ENCODE data around the gene KLHL26.

KLHL26 gene

GRCh38 chr19:18606281-18607225, 30.3 kb upstream of the KLHL26 start, which contains the start of gene CRLF1:
TSS of gene CRLF1 (minus strand) at chr19:18606799. CDS start at chr19:18606656, 143 bp downstream.
- Histone ChIP-seq H2AFZ (ENCODE audit: low read depth, low read length) (no peak within 1 kb of the TSS), H3K27me3 (ENCODE audit: low read depth, low read length) (peaks cover 34% of the 10 kb centered on the region), H4K20me1 (ENCODE audit: insufficient read depth, low read length) (no peaks in the 10 kb centered on the region), H3K4me2 (ENCODE audit: low read length) (no peak within 1 kb of the TSS), H3K9me3 (ENCODE audit: insufficient read depth, low read length) (no peaks in the 10 kb centered on the region), H3K27ac (ENCODE audit: low read length) (no peak within 1 kb of the TSS), H3K36me3 (replicated peaks; ENCODE audit: low read depth, low read length) (no peaks in the 10 kb centered on the region), H3K9ac (ENCODE audit: low read length) (no peak within 1 kb of the TSS), H3K4me1 (ENCODE audit: low read length) (no peaks in the 10 kb centered on the region), H3K79me2 (ENCODE audit: low read length) (no peaks in the 10 kb centered on the region), H3K4me3 (ENCODE audit: low read length) (no peak within 1 kb of the TSS)
- TF ChIP-seq EZH2phosphoT487 (IDR thresholded peaks at IDR 0.05; ENCODE audit: low read depth): no peak

DNA sequence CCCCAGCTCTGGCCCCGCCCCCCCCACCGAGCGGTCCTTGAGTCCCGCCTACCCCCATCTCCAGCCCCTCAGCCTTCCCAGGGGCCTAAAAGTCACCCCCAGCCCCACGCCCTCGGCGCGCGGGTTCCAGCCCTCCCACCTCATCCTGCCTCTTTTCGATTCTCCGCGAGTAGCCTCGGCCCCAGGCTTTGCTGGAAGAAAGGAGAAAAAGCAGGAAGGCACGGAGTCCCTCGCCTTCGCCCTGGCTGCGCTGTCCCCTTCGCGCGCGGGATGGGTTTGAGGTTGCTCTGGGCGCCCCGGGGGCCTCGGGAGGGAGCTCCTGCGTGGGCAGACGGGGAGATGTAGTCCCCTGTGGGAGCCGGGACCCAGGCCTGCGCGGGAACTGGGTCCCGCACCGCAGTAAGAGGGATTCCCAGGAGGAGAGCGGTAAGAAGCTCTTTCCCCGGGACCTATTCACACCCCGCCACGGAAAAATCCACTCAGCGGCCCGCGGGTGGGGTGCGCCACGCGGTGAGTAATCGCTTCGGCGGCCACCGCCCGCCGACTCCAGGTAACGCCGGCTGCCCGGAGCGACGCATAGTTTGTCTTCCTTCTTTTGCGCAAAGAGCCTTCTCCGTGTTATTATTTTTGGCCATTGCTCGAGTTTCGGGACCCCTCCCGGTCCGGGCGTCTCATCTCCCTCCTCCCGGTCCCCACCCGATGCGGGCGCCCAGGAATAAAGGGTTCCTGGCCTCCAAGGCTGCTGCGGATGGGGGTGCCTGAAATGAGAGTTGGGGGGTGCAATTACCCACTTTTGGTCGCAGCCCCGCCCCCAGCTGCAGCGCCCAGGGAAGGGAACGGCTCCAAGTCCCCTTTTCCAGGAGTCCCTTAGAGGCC, 29.4 kb upstream of the KLHL26 start:
- no peaks in the 10 kb centered on the region for H3K4me1 ChIP-seq (ENCODE audit: low read length)
- H3K79me2 ChIP-seq (ENCODE audit: low read length): no peaks in the 10 kb centered on the region
- peaks cover 34% of the 10 kb centered on the region for H3K27me3 ChIP-seq (ENCODE audit: low read depth, low read length)
- H3K36me3 ChIP-seq (replicated peaks; ENCODE audit: low read depth, low read length): no peaks in the 10 kb centered on the region
- TF ChIP-seq EZH2phosphoT487 (IDR thresholded peaks at IDR 0.05; ENCODE audit: low read depth): no peak
- no peak for TF ChIP-seq CTCF (IDR thresholded peaks at IDR 0.05; ENCODE audit: low read depth, low read length)
- H3K9me3 ChIP-seq (ENCODE audit: insufficient read depth, low read length): no peaks in the 10 kb centered on the region
- no peak overlapping the region for H3K9ac ChIP-seq (ENCODE audit: low read length)
- H4K20me1 ChIP-seq (ENCODE audit: insufficient read depth, low read length): no peaks in the 10 kb centered on the region
- H2AFZ ChIP-seq (ENCODE audit: low read depth, low read length): no peak overlapping the region
- H3K27ac ChIP-seq (ENCODE audit: low read length): no peak overlapping the region
- no peak overlapping the region for H3K4me3 ChIP-seq (ENCODE audit: low read length)
- no peak overlapping the region for H3K4me2 ChIP-seq (ENCODE audit: low read length)

DNA sequence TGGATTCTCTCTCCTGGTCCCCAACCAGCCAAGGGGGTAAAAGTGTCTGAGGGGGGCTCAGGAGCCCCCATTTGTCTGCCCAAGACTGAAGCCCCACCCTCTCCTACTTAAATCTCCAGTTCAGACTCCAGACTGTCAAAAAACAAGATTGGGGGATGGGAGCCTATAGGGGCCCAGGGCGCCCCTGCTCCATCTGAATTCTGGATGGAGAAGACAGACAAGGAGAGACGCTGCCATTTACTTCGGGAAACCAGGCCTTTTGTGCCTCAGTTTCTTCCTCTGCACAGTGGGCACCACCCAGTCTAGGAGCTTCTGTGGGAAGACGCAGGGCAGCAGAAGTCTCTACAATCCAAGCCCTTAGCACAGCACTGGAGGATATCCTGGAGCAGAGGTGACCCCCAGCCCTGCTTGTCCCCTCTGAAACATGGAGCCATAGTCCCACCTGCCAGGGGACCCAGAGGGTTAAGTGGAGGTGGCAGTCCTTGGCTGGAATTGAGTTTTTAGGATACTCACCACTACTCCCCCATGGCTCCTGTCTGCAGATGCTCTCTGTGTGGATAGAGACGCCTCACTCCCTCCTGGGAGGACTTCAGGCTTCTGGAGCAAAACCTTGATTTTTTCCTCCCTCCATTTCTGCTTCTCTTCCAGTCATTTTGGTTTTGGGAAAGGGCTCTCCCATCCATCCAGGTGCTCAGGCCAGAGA, 28.6 kb upstream of the KLHL26 start:
- H3K9me3 ChIP-seq (ENCODE audit: insufficient read depth, low read length): no peaks in the 10 kb centered on the region
- H2AFZ ChIP-seq (ENCODE audit: low read depth, low read length): no peak overlapping the region
- H4K20me1 ChIP-seq (ENCODE audit: insufficient read depth, low read length): no peaks in the 10 kb centered on the region
- H3K36me3 ChIP-seq (replicated peaks; ENCODE audit: low read depth, low read length): no peaks in the 10 kb centered on the region
- H3K27me3 ChIP-seq (ENCODE audit: low read depth, low read length): peaks cover 38% of the 10 kb centered on the region
- no peak overlapping the region for H3K9ac ChIP-seq (ENCODE audit: low read length)
- H3K79me2 ChIP-seq (ENCODE audit: low read length): no peaks in the 10 kb centered on the region
- H3K4me3 ChIP-seq (ENCODE audit: low read length): no peak overlapping the region
- TF ChIP-seq EZH2phosphoT487 (IDR thresholded peaks at IDR 0.05; ENCODE audit: low read depth) (no peak), CTCF (IDR thresholded peaks at IDR 0.05; ENCODE audit: low read depth, low read length) (no peak)
- H3K4me1 ChIP-seq (ENCODE audit: low read length): no peaks in the 10 kb centered on the region
- H3K4me2 ChIP-seq (ENCODE audit: low read length): no peak overlapping the region
- no peak overlapping the region for H3K27ac ChIP-seq (ENCODE audit: low read length)

GRCh38 chr19:18608805-18609716, 27.8 kb upstream of the KLHL26 start:
- TF ChIP-seq CTCF (IDR thresholded peaks at IDR 0.05; ENCODE audit: low read depth, low read length): no peak
- TF ChIP-seq EZH2phosphoT487 (IDR thresholded peaks at IDR 0.05; ENCODE audit: low read depth): no peak
- H2AFZ ChIP-seq (ENCODE audit: low read depth, low read length): no peak overlapping the region

More at GRCh38 chr19:18608805-18609716, 27.8 kb upstream of the KLHL26 start:
- H3K4me2 ChIP-seq (ENCODE audit: low read length): no peak overlapping the region
- H3K4me3 ChIP-seq (ENCODE audit: low read length): no peak overlapping the region
- H3K9me3 ChIP-seq (ENCODE audit: insufficient read depth, low read length): no peaks in the 10 kb centered on the region
- H3K27me3 ChIP-seq (ENCODE audit: low read depth, low read length): peaks cover 44% of the 10 kb centered on the region
- H4K20me1 ChIP-seq (ENCODE audit: insufficient read depth, low read length): no peaks in the 10 kb centered on the region
- H3K9ac ChIP-seq (ENCODE audit: low read length): no peak overlapping the region
- H3K79me2 ChIP-seq (ENCODE audit: low read length): no peaks in the 10 kb centered on the region
- H3K36me3 ChIP-seq (replicated peaks; ENCODE audit: low read depth, low read length): no peaks in the 10 kb centered on the region
- no peak overlapping the region for H3K27ac ChIP-seq (ENCODE audit: low read length)
- H3K4me1 ChIP-seq (ENCODE audit: low read length): no peaks in the 10 kb centered on the region
